Measurements from ENCODE around the gene SERPINI1.

SERPINI1 gene

DNA sequence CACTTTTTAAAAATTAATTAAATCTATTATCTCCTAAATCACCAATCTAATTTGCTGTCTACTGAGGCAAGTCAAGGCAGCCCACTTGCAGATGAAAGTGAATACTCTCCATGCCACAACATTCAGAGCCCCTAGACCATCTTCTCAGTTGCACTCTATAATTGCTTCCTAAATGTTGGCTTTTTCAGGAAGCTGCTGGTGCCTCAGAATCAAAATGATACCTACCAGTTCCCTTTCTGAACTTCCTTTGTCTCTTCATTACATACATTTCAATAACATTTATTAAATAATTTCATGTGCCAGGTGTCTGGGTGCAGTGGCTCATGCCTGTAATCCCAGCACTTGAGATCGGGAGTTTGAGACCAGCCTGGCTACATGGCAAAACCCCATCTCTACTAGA is 124.1 kb downstream of the SERPINI1 start:
- ATAC-seq, result no peak
- TF ChIP-seq ZFP30 (CRISPR knock-in tag; IDR thresholded peaks at IDR 0.05), result no peak
- no peak for TF ChIP-seq ZFP3 (CRISPR knock-in tag; IDR thresholded peaks at IDR 0.05)
- TF ChIP-seq ZNF70 (CRISPR knock-in tag; IDR thresholded peaks at IDR 0.05), result no peak
- TF ChIP-seq PATZ1 (CRISPR knock-in tag; IDR thresholded peaks at IDR 0.05; ENCODE audit: borderline replicate concordance), result no peak
- TF ChIP-seq RARB (CRISPR knock-in tag; IDR thresholded peaks at IDR 0.05), result no peak
- no peak for TF ChIP-seq ISL1 (CRISPR knock-in tag; IDR thresholded peaks at IDR 0.05)

GRCh38 chr3:167861649-167862048 is 126.1 kb downstream of the SERPINI1 start:
- no peak for TF ChIP-seq CSDC2 (CRISPR knock-in tag; IDR thresholded peaks at IDR 0.05)
- TF ChIP-seq ZC3H10 (CRISPR knock-in tag; IDR thresholded peaks at IDR 0.05), result no peak
- TF ChIP-seq RARB (CRISPR knock-in tag; IDR thresholded peaks at IDR 0.05), result no peak
- TF ChIP-seq ESRRG (CRISPR knock-in tag; IDR thresholded peaks at IDR 0.05), result no peak
- no peak for TF ChIP-seq TOX (CRISPR knock-in tag; IDR thresholded peaks at IDR 0.05; ENCODE audit: borderline replicate concordance)
- TF ChIP-seq ARNTL (CRISPR knock-in tag; IDR thresholded peaks at IDR 0.05; ENCODE audit: borderline replicate concordance, low read depth), result no peak
- no peak for TF ChIP-seq TCF4 (CRISPR knock-in tag; IDR thresholded peaks at IDR 0.05; ENCODE audit: borderline replicate concordance)
- no peak for TF ChIP-seq POU6F1 (CRISPR knock-in tag; IDR thresholded peaks at IDR 0.05; ENCODE audit: borderline replicate concordance, low read depth)
- no peak for TF ChIP-seq OSR1 (CRISPR knock-in tag; IDR thresholded peaks at IDR 0.05)
- TF ChIP-seq SNAI2 (CRISPR knock-in tag; IDR thresholded peaks at IDR 0.05), result no peak
- TF ChIP-seq ZFP3 (CRISPR knock-in tag; IDR thresholded peaks at IDR 0.05), result no peak
- TF ChIP-seq, protein P1, sequence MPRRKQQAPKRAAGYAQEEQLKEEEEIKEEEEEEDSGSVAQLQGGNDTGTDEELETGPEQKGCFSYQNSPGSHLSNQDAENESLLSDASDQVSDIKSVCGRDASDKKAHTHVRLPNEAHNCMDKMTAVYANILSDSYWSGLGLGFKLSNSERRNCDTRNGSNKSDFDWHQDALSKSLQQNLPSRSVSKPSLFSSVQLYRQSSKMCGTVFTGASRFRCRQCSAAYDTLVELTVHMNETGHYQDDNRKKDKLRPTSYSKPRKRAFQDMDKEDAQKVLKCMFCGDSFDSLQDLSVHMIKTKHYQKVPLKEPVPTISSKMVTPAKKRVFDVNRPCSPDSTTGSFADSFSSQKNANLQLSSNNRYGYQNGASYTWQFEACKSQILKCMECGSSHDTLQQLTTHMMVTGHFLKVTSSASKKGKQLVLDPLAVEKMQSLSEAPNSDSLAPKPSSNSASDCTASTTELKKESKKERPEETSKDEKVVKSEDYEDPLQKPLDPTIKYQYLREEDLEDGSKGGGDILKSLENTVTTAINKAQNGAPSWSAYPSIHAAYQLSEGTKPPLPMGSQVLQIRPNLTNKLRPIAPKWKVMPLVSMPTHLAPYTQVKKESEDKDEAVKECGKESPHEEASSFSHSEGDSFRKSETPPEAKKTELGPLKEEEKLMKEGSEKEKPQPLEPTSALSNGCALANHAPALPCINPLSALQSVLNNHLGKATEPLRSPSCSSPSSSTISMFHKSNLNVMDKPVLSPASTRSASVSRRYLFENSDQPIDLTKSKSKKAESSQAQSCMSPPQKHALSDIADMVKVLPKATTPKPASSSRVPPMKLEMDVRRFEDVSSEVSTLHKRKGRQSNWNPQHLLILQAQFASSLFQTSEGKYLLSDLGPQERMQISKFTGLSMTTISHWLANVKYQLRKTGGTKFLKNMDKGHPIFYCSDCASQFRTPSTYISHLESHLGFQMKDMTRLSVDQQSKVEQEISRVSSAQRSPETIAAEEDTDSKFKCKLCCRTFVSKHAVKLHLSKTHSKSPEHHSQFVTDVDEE (CRISPR knock-in tag; IDR thresholded peaks at IDR 0.05), result no peak
- no peak for TF ChIP-seq CREB5 (CRISPR knock-in tag; IDR thresholded peaks at IDR 0.05; ENCODE audit: low read depth)
- TF ChIP-seq PPARA (CRISPR knock-in tag; IDR thresholded peaks at IDR 0.05; ENCODE audit: borderline replicate concordance), result no peak
- no peak for TF ChIP-seq PATZ1 (CRISPR knock-in tag; IDR thresholded peaks at IDR 0.05; ENCODE audit: borderline replicate concordance)
- TF ChIP-seq GLIS3 (CRISPR knock-in tag; IDR thresholded peaks at IDR 0.05), result no peak
- no peak for TF ChIP-seq ZNF8 (CRISPR knock-in tag; IDR thresholded peaks at IDR 0.05)
- no peak for TF ChIP-seq ZFP30 (CRISPR knock-in tag; IDR thresholded peaks at IDR 0.05)
- TF ChIP-seq ISL1 (CRISPR knock-in tag; IDR thresholded peaks at IDR 0.05), result no peak
- ATAC-seq, result no peak

GRCh38 chr3:167862104-167862730 is 126.7 kb downstream of the SERPINI1 start:
- ATAC-seq, result no peak
- TF ChIP-seq ZFP30 (CRISPR knock-in tag; IDR thresholded peaks at IDR 0.05), result no peak

Measured in SK-N-SH treated with all-trans-retinoic acid at 6 μM for 48 hours (cell line).